GM19463 (cell line): ENCODE data around the gene NRAP.

Experiments used
- ATAC-seq: cut with Tn5 transposase; IDR thresholded peaks from one replicate; pipeline ENCODE4 v1.9.1; 2021; ENCODE audit warnings: mild to moderate bottlenecking, moderate library complexity; ENCODE audit not compliant: unreplicated experiment

NRAP gene, protein sequence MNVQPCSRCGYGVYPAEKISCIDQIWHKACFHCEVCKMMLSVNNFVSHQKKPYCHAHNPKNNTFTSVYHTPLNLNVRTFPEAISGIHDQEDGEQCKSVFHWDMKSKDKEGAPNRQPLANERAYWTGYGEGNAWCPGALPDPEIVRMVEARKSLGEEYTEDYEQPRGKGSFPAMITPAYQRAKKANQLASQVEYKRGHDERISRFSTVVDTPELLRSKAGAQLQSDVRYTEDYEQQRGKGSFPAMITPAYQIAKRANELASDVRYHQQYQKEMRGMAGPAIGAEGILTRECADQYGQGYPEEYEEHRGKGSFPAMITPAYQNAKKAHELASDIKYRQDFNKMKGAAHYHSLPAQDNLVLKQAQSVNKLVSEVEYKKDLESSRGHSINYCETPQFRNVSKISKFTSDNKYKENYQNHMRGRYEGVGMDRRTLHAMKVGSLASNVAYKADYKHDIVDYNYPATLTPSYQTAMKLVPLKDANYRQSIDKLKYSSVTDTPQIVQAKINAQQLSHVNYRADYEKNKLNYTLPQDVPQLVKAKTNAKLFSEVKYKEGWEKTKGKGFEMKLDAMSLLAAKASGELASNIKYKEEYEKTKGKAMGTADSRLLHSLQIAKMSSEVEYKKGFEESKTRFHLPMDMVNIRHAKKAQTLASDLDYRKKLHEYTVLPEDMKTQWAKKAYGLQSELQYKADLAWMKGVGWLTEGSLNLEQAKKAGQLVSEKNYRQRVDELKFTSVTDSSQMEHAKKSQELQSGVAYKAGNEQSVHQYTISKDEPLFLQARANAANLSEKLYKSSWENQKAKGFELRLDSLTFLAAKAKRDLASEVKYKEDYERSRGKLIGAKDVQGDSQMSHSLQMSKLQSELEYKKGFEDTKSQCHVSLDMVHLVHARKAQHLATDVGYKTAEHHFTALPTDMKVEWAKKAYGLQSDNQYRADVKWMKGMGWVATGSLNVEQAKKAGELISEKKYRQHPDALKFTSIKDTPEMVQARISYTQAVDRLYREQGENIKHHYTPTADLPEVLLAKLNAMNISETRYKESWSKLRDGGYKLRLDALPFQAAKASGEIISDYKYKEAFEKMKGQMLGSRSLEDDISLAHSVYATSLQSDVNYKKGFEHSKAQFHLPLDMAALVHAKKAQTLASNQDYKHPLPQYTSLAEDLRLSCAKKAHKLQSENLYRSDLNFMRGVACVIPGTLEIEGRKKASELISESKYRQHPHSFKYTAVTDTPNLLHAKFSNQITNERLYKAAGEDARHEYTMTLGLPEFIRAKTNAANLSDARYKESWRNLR (N-terminal part only)

GRCh38 chr10:113663908-113664307, at the start of gene NRAP:
Gene NRAP (minus strand): TSS chr10:113664041. CDS start chr10:113663882, 159 bp downstream.
- no peak for ATAC-seq

GRCh38 chr10:113713640-113713982, 49.8 kb upstream of the NRAP start:
- ATAC-seq = no peak

DNA sequence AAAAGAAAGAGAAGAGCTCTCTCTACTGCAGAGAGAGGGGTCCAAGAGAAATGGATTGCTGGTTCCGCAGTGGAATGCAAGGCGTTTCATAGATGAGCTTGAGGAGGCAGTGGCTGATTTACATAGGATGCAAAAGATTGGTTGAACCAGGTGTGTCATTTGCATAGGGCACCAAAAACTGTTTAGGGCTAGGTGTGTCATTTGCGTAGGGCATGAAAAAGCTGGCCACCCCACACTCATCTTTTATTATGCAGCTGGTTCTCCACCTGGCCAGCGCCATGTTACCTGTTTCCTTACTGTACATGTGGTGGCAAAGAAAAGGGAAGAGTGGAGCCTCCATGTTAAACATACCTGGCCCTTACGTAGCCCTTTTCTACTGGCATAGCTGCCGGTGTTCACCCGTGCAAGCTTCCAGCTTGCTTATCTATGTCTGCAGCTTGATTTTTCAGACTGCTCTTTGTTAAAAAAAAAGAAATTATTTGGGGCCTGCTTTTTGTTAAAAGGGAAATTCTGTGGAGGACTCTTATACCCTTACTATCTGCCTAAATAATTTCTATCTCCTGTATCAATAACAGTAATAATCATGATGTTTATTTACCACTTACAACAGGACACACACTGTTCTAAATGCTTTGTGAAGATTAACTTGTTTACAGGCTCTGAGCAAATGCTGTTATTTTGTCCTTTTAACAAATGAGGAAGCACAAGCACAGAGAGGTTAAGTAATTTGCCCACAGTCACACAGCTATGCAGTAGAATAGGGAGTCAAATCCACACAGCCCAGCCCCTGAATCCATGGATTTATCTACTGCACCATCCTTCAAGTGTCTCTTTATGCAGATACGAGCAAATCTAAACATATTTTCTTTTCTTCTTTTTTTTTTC, 49.2 kb upstream of the NRAP start:
- ATAC-seq = no peak

DNA sequence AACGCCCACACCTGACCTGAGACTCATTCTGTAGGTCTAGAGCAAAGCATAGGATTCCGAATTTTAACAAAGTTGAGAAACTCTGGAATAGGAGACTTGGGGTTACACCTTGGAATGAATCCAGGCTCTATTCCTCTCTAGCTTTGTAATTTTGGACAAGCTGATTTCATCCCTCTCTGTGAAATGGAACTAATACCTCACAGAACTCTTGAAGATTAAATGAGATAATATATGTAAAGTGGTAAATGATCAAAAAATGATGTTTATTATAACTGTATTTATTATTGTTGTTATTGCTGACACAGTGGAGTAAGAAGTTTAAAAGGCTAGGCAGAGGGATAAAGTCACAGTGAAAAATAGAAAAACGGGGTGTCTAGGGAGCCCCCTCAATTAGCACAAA, 48.2 kb upstream of the NRAP start:
- ATAC-seq = no peak

DNA sequence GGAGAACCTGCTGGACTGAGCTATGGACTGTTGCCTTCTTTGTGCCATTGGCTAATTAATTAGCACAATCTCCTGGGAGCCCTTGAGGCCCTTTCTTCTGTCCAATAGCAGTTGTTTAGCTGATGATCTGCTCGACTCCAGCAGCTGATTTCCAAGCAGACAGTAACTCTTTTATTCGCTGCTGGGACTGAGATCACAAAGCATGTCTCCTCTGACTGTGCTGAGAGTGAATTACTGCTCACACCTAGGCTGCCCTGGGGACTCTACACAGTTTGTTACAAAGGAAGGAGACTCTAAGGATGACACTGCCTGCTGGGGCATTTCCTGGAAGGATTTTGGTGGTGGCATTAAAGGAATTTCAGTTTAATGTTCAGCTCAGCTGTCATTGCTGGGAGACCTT, 47.3 kb upstream of the NRAP start:
- no peak for ATAC-seq

DNA sequence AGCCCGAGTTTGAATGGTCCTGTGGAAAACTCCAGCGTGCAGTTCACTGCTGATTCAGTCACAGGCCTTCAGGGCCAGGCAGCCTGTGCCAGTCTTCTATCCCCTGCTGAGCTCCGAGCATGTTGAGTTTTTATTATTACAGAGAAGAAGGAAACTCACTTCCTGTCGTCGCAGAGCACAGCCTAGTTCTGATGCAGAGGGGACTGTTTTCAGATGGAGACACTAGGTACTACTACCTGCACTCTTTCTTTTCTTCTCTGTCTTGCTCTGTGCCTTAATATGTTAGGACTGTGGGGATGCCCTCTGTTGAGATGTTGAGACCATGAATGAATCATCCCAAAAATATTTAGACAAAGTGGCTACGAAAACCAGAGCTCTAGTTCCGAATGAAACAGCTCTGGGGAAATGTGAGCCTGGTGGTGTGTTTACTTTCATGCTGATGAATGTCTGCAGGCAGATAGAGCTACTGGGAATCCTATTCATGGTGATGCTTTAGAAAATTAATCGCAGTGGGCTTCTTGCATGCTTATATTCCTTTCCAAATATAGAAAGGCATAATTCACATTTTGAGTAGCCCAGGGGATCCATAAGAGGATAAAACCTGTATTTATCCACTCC, 45.5 kb upstream of the NRAP start:
- no peak for ATAC-seq

DNA sequence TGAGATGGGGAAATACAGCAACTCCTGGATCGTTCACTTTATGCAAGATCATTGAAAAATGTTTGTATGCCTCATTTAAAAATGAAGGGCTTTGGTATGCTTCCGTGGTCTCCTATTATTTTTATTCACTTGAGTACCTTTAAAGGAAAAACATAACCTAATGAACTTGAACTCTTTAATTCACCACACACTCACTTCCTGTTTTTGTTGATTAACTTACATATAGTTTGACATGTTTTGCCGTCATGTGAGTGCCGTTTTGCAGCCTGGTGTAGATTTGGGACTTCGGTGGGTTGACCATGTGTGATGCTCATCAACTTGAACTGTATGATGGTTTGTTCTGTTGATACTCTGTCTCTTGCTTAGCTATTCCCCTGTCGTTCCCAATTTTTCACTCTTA, 44.8 kb upstream of the NRAP start:
- no peak for ATAC-seq

GRCh38 chr10:113706623-113707022, 42.8 kb upstream of the NRAP start:
- no peak for ATAC-seq

- ATAC-seq = no peak
These were observed 41.5 kb upstream of the NRAP start for GRCh38 chr10:113705344-113705652.

DNA sequence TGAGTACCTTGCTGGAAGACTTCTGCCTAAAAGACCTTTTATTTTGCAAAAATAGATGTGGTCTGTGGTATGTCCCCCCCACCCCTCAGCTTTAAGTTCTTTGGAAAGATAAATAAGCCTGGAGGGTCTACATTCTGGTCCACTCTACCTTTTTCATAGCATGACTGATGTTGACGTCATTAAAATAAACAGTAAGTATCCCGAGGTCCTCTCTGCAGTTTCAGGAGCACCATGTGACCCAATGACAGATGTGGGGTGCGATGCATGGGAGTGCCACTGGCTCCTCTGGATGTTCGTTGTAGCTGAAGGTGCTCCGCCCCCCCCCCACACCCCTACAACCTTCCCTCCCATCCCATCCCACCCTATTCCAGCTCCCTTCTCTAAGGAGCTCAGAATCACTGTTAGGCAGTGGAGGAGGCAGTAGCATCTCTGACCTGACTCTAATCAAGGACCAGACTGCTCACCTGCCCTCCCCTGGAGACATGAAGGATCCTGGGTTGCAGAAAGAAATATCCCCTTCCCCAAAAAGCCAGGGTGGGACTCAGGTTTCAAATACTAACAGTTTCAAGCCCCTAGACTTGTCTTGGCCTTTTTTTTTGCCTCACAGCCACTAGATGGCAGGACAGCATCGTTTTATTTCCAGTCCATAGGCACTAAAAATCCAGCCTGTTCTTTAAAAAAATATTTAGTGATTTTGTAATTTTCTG, 40.9 kb upstream of the NRAP start:
- no peak for ATAC-seq

DNA sequence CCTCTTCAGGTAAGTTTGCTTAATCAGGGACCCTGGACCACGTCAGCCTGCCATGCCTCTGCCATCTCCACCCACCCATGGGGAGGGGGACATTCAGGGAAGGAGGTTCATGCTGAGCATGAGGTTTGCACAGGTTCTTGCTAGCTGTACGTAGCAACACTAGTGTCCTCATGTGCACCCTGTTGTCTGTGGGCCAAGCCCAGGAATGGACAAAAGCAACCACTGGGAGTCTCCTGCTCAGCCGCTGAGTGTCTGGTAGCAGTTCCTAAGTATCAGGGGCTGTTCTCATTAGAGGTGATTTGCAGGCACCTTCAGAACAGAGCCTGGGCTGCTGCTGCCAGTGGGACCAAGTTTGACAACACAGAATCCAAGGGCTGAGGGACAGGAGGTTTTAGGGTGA, 33.8 kb upstream of the NRAP start:
- ATAC-seq = no peak

DNA sequence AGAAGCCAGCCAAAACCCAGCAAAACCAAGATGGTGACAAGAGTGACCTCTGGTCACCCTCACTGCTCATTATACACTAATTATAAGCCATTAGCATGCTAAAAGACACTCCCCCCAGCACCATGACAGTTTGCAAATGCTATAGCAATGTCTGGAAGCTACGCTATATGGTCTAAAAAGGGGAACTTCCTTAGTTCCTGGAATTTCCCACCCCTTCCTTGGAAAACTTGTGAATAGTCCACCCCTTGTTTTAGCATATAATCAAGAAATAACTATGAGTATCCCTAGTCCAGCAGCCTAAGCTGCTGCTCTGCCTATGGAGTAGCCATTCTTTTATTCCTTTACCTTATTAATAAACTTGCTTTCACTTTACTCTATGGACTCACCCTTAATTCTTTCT, 31.9 kb upstream of the NRAP start:
- ATAC-seq = no peak

- no peak for ATAC-seq
These were observed 29.5 kb upstream of the NRAP start for GRCh38 chr10:113693348-113693747.

DNA sequence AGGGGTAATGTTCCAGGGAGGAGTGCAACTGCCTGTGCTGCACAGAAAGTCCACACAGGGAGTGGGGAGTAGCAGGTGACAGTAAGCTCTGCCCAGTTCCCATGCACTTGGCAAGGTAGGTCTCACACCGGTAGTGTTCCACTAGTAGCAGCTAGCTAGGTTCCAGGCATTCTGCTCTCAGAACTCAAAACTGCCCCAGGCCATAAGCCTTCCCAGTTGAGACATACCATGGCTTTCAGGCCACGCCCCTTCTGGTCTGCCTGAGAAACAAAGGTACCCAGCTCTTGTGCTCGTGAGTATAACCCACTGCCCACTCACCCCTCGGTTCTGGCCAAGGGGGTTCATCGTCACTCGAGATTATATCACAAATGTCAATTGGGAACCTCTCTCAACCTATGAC, 28.4 kb upstream of the NRAP start:
- ATAC-seq = no peak

DNA sequence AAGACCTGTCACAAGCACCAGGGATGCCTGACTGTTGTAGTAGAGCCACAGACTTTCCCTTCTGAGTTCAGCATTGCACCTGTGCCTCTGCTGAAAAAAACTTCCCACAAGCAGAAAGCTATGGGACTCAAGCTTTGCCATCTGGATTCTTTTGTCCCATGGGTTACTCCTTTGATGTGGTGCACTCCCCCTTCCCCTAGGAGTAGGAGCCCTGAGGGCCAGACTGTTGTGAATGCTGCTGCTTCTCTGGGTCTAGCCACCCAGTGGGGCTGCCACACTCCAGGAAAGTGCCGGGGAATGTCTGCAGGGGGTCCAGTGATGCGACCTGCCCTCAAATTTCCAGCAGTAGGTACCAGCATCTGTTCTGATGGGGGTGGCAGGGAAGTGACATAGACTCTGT, 27.5 kb upstream of the NRAP start:
- ATAC-seq = no peak

GRCh38 chr10:113690749-113691148, 26.9 kb upstream of the NRAP start:
- no peak for ATAC-seq

DNA sequence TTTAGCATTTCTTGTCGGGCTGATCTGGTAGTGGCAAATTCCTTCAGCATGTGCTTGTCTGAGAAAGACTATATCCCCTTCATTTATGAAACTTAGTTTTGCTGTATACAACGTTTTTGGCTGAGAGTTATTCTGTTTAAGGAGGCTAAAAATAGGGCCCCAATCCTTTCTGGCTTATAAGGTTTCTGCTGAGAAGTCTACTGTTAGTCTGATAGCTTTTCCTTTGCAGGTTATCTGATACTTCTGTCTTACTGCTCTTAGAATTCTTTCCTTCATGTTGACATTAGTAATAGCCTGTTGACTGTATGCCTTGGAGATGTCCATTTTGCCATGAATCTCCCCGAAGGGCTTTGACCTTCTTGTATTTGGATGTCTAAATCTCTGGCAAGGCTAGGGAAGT, 25.7 kb upstream of the NRAP start:
- no peak for ATAC-seq

- no peak for ATAC-seq
These were observed 25.2 kb upstream of the NRAP start for GRCh38 chr10:113689057-113689456.

GRCh38 chr10:113687037-113687436, 23.2 kb upstream of the NRAP start:
- no peak for ATAC-seq

DNA sequence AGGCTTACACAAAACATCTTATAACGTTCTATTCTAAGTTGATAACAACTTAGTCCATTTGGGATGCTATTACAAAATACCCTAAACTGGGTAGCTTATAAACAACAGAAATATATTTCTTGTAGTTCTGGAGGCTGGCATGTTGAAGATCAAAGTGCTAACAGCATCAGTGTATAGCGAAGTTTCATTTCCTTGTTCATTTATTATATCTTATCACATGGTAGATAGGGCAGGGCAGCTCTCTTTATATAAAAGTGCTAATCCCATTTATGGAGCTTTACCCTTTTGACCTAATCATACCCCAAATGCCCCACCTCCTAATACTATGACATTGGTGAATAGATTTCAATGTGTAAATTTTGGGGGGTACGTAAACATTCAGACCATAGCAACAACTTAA, 22.2 kb upstream of the NRAP start:
- no peak for ATAC-seq
